ENCODE results near the gene IQGAP2.
A peak's percentile ranks its signal among the peaks of the same experiment; 100 is the strongest.
"Not testable (repeated sequence)": the region's sequence is repeated elsewhere in the genome, so short reads cannot be mapped to it uniquely, and the experiment has no call there.

The IQGAP2 gene, protein sequence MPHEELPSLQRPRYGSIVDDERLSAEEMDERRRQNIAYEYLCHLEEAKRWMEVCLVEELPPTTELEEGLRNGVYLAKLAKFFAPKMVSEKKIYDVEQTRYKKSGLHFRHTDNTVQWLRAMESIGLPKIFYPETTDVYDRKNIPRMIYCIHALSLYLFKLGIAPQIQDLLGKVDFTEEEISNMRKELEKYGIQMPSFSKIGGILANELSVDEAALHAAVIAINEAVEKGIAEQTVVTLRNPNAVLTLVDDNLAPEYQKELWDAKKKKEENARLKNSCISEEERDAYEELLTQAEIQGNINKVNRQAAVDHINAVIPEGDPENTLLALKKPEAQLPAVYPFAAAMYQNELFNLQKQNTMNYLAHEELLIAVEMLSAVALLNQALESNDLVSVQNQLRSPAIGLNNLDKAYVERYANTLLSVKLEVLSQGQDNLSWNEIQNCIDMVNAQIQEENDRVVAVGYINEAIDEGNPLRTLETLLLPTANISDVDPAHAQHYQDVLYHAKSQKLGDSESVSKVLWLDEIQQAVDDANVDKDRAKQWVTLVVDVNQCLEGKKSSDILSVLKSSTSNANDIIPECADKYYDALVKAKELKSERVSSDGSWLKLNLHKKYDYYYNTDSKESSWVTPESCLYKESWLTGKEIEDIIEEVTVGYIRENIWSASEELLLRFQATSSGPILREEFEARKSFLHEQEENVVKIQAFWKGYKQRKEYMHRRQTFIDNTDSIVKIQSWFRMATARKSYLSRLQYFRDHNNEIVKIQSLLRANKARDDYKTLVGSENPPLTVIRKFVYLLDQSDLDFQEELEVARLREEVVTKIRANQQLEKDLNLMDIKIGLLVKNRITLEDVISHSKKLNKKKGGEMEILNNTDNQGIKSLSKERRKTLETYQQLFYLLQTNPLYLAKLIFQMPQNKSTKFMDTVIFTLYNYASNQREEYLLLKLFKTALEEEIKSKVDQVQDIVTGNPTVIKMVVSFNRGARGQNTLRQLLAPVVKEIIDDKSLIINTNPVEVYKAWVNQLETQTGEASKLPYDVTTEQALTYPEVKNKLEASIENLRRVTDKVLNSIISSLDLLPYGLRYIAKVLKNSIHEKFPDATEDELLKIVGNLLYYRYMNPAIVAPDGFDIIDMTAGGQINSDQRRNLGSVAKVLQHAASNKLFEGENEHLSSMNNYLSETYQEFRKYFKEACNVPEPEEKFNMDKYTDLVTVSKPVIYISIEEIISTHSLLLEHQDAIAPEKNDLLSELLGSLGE (N-terminal part only)

DNA sequence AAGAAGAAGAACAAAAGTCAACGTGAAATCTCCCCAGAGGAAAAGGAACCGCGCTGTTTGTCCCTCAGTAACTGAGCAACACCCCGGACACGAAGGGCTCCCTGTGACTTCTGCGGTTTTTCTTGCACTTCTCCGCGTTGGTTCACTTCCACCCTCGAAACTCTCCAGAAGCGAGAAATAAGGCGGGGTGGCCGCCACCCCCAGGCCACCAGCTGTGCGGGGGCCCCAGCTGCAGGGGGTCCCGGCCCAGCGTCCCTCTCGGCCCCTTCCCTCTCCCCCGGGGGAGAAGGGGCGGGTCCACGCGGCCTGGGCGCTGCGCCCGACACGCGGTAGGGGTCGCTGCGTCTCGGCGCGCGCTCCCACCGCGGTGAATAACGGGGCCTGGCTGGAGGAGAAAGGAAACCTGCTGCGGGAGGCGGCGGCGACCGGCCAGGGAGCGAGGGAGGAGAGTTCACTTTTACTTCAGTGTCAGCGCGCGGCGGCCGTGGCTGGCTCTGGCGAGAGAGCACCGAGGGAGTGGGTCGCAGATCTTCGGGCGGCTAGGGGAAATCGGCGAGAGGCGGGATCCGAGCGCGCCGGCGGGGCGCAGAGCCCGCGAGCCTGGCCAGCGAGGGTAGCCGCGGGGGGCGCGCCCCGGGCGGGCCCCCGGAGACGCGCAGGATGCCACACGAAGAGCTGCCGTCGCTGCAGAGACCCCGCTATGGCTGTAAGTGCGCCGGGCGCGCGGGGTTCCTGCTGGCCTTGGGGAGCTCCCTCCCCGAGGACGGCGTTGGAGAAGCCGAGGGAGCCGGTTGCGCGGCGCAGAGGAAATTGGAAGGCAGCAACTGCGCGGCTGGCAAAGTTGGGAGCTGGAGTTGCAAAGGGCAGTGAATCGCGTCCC is at the start of gene IQGAP2:
Gene IQGAP2 (plus strand): TSS at position 400 of the 880 bp plus-strand sequence. CDS start 261 bp downstream, at position 661.
- peak; percentile 55 for DNase-seq

DNA sequence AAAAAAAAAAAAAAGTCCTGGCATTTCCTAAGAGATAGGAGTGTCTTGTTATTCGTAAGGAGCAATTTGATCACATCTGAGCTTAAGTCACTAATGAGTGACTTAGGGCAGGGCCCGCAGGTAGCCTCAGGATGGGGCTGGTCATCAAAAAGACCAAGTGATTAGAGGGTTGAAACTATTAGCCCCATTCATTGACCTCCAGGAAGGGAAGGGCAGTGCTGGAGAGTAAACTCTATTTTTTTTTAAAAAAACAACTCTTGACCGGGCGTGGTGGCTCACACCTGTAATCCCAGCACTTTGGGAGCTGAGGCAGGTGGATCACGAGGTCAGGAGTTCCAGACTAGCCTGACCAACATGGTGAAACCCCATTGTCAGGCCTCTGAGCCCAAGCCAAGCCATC is 46.2 kb upstream of the IQGAP2 start:
- DNase-seq = no peak

DNA sequence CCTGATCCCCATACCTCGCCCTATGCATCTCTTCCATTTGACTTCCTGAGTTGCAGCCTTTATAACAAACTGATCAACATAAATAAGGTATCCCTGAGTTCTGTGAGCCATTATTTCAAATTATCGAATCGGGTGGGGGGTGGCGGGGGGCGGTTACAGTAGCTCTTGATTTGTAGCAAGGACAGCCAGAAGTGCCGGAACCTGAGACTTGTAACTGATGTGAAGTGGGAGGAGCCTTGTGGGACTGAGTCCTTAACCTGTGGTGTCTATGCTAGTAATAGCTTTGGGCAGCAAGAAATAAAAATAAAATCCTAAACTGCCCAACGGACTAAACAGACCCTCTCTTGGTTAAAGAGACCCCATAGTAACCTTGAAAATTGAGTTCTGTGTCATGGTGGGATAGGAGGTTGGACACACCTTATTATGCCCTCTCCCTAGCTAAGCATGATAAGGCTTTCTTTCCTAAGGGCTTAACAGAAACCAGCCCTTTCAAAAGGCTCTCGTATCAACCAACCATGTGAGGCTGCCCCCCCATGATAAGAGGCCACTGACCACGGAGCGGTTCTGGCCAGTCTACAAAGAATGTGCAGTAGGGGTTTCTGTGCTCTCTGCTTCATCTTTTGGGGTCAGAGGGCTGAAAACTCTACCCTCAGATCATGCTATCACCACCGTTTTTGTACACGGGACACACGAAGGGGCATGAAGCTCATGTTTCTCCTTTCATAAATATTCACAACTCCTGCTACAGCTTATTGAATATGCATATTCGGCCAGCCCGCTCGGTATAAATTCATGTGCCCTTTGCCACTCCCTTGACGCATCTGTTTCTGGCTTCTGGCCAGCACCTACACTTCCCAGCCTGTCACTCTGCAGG is 39.5 kb upstream of the IQGAP2 start:
- DNase-seq = no peak

DNA sequence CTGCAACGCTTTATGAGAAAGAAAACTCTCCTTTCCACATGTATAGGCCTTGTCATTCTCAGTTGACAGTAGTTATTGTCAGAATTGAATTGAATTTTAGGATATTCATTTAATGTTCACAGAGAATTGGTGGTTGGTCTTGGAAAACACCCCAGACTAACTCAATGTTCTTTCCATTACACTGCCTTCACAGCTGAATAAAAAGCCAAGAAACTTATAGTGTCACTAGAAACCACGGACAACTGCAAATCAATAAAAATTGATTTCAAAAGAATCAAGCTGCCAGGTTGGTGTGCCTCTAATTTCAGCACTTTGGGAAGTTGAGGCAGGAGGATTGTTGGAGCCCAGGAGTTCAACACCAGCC is 38.9 kb upstream of the IQGAP2 start:
- no peak for DNase-seq

DNA sequence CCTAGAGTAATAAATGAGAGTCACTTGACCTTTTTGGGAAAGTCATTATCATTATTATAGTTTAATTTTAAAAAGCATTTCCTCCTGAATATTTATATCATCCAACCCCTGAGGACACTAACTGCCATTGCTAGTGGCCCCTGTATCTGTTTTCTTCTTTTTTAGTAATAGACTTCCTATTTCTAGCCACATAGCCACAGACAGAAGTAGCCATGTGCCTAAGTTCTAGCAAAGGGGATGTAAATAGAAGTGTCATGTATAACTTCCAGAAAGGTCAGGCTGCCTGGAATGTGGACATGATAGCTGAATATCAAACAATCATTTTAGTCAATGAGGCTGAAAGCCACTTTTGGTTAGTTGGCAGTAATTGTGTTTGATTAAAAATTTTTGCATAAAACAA is 37.5 kb upstream of the IQGAP2 start:
- no peak for DNase-seq

DNA sequence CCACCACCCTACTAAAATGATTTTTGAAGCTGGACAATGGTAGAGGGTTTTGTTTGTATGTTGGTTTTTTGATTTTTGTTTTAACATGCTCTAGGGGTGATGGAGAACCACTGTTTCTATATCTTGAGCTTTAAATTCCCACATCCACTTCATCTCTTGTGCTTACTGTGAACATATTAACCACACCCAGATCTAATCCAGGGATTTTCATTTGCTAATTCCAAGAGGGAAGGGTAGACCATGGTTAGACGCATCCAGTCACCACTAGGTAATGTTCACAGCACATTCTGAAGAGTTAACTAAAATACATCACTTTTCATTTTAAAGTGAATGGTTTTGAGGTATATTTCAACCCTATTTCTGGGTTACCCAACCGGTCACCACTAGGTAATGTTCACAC is 36.5 kb upstream of the IQGAP2 start:
- DNase-seq = no peak

DNA sequence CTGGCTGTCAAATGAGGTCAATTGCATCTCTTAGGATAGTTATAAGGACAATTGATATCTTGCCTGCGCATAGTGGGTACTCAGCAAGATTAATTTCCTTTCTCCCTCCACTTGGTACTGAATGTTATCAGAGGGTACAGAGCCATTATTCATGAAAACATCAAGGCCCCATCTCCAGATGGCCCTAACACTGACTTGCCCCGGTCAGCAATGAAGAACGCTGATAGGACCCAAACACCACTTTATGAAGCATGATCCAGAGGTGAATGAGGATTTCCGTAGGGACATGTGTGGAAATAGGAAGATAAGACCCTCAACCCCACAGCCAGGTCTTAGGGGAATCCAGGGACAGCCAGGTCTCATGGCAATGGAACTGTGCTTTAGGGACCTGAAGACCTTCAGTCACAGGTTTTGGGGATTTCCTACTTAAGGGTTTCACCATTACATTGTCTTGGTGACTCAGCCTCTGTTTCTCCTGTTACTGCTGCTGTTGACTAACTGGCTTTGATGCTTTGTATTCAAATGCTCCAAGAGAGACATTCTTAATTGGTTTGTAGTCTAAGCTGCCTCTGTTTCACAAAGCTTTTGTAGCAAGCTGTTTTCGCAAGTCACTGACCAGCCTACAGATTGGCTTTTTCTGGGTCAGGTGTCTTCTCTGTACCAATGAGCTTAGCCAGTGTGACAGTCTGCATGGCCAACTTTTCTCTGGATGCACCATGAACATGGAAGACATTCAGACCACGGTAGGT is 35.3 kb upstream of the IQGAP2 start:
- DNase-seq = no peak

DNA sequence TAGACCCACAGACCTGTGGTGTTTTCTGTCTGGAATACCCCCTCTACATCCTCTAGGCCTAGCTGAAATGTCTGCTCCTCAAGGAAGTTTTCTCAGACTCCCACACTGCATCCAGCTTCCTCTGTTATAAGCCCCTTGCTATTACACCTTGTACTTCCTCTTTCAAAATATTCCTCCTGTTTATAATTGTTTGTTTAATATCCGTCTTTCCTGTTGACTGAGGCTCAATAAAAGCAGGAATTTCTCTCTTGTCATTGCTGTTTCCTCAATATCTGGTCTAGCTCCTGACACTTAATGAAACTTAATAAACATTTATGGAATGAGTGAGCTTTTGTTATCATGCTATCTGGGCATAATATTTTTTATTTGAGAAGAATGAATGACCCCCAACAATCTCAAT is 34.1 kb upstream of the IQGAP2 start:
- no peak for DNase-seq

DNA sequence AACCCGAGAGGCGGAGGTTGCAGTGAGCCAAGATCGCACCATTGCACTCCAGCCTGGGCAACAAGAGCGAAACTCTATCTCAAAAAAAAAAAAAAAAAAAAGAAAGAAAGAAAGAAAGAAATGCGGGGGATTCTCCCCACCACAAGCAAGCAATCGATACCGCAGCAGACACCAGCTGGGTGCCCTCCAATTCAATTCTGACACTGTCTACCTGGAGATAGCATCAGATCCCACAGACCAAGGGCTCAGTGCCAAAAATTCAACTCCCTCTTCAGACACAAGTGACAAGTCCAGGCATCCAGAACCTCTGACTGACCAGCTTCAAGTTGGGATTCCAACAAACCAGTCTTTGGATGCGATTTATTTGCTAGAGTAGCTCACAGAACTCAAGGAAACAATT is 33.4 kb upstream of the IQGAP2 start:
- not testable (repeated sequence) for DNase-seq

DNA sequence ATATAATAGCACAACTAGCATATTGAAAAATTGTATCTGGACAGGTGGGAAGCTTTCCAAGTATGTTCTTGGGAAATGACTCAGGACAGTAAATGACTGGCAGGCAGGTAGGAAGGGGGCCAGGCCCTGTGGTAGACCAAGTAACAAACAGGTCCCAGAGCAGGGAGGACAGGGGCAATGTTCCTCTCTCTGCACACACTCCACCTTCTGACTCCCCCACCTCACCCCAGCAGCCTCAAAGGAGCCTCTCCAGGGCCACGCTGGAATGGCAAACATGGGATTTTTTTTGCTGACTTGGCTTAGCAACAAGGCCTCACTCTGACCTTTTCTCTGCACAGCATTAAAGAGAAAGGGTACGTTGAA is 31.1 kb upstream of the IQGAP2 start:
- no peak for DNase-seq

DNA sequence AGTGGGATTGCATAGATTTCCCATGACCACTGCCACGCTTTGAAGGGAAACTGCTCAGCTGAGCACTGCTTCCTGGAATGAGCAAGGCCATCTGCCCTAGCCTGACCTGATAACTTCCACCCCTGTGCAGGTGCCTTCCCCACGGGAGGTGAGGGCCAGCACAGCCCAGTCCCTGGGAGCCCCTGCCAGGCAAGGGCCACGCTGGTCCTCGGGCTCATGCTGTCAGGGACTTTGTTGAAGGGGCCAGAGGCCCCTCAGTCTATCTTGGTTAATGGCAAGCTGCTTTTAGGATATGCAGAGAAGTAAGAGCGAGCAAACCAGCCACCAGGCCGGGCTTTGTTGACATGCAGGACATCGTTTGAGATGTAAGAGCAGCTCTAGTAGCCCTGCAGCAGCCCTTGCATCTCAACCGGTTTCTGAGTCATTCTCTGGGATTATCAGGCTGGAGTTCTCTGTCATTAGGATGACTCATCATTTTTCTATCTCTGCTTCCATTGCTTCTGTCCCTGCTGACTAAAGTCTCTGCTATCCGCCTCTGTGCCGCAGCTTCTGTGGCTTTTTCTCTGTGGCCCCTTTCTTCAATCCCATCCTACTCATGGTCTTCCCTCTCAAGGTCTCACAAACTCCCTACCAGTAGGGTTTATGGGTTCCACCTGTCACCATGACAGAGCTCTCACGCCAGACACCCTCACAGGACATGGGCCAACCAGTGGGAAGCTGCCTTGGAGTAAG is 30.6 kb upstream of the IQGAP2 start:
- peak; percentile 93 for DNase-seq

DNA sequence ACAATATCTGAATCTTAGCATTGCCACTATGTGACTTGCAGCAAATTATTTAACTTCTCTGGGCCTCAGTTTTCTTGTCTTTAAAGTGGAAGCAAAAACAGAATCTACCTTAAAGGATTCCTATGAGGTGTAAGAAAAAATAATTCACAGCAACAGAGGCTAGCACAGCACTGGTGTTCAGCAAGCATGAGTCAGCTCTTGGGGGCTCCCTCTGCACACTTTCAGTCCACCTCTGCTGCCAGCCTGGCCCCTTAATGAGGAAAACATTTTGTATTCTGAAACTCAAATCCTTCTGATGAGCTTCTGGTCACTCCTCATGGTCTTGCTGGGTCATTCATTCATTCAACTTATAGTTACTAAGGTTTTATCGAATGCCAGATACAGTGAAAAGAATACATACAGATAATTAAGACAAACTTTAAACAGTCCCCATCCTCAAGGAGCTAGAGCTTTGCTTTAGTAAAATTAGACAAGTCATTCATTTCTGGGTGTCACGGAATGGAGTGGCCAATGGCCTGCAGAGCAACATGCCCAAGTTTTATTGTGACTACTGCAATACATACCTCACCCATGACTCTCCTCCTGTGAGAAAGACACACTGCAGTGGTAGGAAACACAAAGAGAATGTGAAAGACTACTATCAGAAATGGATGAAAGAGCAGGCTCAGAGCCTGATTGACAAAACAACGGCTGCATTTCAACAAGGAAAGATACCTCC is 26.8 kb upstream of the IQGAP2 start:
- DNase-seq = peak; percentile 12

DNA sequence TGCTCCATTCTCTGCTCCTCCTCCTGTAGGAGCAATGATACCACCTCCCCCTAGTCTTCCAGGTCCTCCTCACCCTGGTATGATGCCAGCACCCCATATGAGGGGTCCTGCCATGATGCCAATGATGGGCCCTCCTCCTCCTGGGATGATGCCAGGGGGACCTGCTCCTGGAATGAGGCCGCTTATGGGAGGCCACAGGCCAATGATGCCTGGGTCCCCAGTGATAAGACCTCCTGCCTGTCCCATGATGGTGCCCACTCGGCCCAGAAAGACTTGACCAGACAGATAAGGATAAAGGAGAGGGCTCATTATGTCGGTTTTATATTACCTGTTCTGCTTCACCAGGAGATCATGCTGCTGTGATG is 26.2 kb upstream of the IQGAP2 start:
- DNase-seq = no peak

DNA sequence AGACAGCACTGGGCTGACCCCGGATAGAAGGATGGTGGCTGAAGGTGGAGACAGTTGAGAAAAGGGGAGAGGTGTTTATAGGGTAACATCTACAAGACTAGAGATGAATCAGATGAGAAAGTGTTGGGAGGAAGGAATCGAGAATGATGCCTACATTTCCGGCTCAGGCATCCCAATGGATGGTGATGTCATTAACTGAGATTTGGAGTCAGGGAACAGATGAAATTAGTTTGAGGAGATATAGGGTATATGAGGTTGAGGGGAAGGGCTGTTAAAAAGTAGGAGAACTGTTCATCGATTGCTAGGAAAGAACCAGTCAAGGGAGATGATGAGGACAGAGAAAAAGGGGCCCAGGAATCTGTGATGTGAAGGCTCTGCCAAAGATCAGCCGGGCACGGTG is 24.7 kb upstream of the IQGAP2 start:
- no peak for DNase-seq

DNA sequence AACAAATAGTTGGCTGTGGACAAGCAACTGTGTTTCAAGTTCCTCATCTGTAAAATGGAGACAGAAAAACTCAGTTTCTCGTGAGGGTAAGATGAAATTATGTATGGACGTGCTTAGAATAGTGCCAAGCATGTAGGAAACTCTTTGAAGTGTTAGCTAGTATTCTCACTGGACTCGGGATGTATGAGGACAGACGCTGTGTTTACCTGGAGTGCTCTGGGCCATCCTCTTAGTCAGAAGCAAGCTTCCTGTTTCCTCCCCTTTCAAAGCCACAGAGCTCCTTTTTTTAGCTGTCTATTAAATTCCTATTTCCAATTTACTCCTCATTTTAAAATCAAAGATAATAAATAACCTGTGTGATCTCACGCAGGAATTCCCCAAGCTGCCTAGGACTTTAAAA is 23.8 kb upstream of the IQGAP2 start:
- DNase-seq = no peak

DNA sequence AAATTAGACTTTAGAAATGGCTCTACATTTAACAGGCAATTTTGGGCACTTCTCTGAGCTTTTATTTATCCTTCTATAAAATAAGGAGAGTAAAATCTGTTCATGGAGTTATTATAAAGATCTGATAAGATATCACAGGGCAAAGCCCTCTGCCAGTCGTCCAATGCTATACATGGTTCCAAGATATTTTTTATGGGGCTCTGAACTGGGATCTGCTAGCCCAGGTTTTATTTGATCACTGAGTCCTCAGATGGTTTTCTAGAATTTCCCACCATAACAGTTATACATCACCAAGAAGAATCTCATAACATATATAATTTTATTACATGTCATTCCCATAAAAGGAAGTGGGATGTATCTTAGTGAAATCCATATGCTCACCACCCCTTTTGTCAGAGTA is 23.2 kb upstream of the IQGAP2 start:
- DNase-seq = no peak

DNA sequence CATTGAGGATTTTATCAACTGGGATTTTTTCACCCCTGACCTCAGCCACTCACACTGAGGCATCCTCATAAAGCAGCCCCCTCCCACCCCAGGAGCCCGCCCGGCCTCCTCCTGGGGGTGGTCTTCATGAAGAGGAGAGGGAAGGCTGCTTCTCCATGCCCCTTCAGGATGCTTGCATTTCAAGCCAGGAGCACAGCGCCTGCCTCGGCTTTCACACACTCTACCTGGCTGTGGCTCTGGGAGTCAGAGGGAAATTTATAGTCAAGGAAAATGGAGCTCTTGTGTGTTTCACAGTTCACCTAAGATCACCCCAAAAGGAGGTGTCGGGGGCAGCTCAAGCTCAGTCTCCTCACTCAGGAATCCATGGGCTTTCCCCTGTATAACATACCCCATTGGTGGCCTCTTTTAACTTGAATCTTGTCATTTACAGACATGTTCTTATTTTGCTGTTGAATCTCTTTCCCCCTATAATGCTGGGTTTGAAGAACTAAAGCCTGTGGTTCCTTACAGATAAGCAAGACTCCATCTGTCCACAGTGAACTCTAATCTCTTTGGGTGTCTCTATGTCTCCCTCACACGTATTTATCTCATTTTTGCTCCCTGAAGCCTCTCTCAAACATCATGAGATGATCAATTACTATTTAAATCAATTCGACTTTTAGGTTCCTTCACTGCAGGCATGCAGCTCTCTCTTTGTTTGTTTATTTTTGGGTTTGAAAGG is 22.6 kb upstream of the IQGAP2 start:
- no peak for DNase-seq

DNA sequence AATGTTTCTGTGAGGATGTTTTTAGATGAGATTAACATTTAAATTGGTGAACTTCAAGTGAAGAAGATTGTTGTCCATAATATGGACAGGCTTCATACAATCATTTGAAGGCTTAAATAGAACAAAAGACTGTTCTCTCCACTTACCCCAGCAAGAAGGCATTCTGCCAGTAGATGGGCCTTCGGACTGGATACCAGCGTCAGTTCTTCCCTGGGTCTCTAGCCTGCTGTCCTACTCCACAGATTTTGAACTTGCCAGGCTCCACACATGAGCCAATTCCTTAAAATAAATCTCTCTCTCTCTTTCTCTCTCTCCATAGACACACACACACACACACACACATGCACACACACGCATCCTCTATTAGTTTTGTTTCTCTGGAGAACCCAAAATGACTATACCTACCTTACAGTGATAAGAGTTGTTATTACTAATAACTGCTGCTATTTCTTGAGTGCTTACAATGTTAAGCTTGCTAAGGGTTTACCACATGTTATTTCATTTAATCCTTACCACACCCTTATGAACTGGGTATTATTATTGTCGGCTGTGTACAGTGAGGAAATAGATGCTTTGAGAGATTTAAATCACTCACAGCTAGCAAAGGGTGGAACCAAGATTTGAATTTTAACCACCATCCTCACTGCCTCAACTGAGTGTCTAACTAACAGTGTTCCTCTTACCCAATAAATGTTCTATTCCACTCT is 19.8 kb upstream of the IQGAP2 start:
- no peak for DNase-seq

Data from EL (cell line).